GM18511 (cell line): ENCODE measurements around the gene SENP6.
A peak's percentile ranks its signal among the peaks of the same experiment; 100 is the strongest.

ENCODE experiments used
- ATAC-seq: cut with Tn5 transposase; IDR thresholded peaks from one replicate; pipeline ENCODE4 v1.9.1; 2021; ENCODE audit warnings: mild to moderate bottlenecking, moderate library complexity; ENCODE audit not compliant: unreplicated experiment

Gene SENP6

GRCh38 chr6:75745404-75745803 is 143.7 kb downstream of the SENP6 start:
- ATAC-seq: no peak

GRCh38 chr6:75746221-75746620 is 144.5 kb downstream of the SENP6 start:
- ATAC-seq: no peak

GRCh38 chr6:75747152-75747992 is 145.7 kb downstream of the SENP6 start:
- ATAC-seq: no peak

- peak; percentile 2 for ATAC-seq
Measured at GRCh38 chr6:75748003-75748742, 146.5 kb downstream of the SENP6 start.

- peak; percentile 76 for ATAC-seq
Measured at GRCh38 chr6:75748743-75749538, 147.3 kb downstream of the SENP6 start, which contains the start of gene MYO6. TSS of gene MYO6 (plus strand) at chr6:75749239. CDS start at chr6:75817548, 68,309 bp downstream.

GRCh38 chr6:75751443-75751842 is 149.8 kb downstream of the SENP6 start:
- no peak for ATAC-seq

GRCh38 chr6:75752365-75752764 is 150.7 kb downstream of the SENP6 start:
- ATAC-seq: no peak

GRCh38 chr6:75755704-75756103 is 154.0 kb downstream of the SENP6 start:
- no peak for ATAC-seq

- ATAC-seq: no peak
Measured at GRCh38 chr6:75757295-75757694, 155.6 kb downstream of the SENP6 start.

- no peak for ATAC-seq
Measured at GRCh38 chr6:75758061-75758460, 156.4 kb downstream of the SENP6 start.

GRCh38 chr6:75759207-75759606 is 157.5 kb downstream of the SENP6 start:
- no peak for ATAC-seq

GRCh38 chr6:75760320-75760719 is 158.6 kb downstream of the SENP6 start:
- no peak for ATAC-seq

GRCh38 chr6:75761489-75761888 is 159.8 kb downstream of the SENP6 start:
- ATAC-seq: no peak

GRCh38 chr6:75762063-75762462 is 160.4 kb downstream of the SENP6 start:
- ATAC-seq: no peak

- no peak for ATAC-seq
Measured at GRCh38 chr6:75766387-75766786, 164.7 kb downstream of the SENP6 start.
